ENCODE data around the gene C3.
"Not testable (repeated sequence)": the region's sequence is repeated elsewhere in the genome, so short reads cannot be mapped to it uniquely, and the experiment has no call there.

The C3 gene

DNA sequence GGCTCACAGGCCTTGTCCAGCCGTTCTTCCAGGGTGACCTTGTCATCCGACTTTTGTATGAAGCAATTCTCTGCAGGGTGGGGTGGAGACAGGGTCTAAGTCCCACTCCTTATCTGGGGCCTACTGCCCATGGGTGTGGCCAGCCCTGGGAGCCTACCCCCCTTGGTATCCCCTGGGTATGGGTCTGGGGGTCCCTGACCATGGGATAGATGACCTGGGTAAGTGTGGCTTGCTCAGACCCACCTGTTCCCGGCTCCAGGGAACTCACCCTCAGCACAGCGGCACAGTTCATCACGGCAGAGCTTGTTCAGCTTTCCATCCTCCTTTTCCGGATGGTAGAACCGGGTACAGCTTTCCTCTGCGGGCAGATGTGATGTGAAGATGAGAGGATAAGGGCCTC lies 41.3 kb downstream of the C3 start:
- WGBS, 2 experiments = 89 to 91% methylated on average over 8 of the region's 8 CpGs
- Histone ChIP-seq H3K27me3 (ENCODE audit: control insufficient read depth, insufficient read depth, low read length, poor library complexity, severe bottlenecking) (no peaks in the 10 kb centered on the region), H3K9me3 (ENCODE audit: control insufficient read depth, low read length) (no peaks in the 10 kb centered on the region), H3K4me3 (ENCODE audit: insufficient read depth, low read depth, low read length) (no peak overlapping the region), H3K4me1 (ENCODE audit: control insufficient read depth, insufficient read depth, low read length) (no peaks in the 10 kb centered on the region), H3K36me3 (ENCODE audit: control insufficient read depth, insufficient read depth, low read length) (no peaks in the 10 kb centered on the region), H3K27ac (ENCODE audit: insufficient read depth, low read depth, low read length, poor library complexity, severe bottlenecking) (no peak overlapping the region)

DNA sequence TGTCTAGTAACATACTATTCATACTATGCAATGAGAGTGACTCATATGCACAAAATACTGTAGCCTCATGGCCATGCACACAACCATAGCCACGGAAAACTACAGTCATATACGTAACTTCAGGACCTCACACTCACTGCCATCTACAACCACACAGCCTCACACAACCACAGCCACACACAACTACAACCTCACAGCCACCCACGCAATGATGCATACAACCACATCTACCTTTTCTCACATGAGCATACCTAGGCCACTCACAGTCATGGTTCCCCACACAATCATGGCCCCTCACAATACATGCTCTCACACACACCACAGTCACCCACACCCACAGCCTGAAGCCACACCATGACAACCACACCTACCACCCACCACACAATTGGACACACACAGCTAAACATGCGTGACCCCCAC lies 41.8 kb downstream of the C3 start:
- Histone ChIP-seq H3K27ac (ENCODE audit: insufficient read depth, low read depth, low read length, poor library complexity, severe bottlenecking) (no peak overlapping the region), H3K9me3 (ENCODE audit: control insufficient read depth, low read length) (no peaks in the 10 kb centered on the region), H3K36me3 (ENCODE audit: control insufficient read depth, insufficient read depth, low read length) (no peaks in the 10 kb centered on the region), H3K27me3 (ENCODE audit: control insufficient read depth, insufficient read depth, low read length, poor library complexity, severe bottlenecking) (no peaks in the 10 kb centered on the region), H3K4me1 (ENCODE audit: control insufficient read depth, insufficient read depth, low read length) (no peaks in the 10 kb centered on the region), H3K4me3 (ENCODE audit: insufficient read depth, low read depth, low read length) (no peak overlapping the region)
- WGBS, 2 experiments = 81 to 86% methylated on average over 4 of the region's 4 CpGs

DNA sequence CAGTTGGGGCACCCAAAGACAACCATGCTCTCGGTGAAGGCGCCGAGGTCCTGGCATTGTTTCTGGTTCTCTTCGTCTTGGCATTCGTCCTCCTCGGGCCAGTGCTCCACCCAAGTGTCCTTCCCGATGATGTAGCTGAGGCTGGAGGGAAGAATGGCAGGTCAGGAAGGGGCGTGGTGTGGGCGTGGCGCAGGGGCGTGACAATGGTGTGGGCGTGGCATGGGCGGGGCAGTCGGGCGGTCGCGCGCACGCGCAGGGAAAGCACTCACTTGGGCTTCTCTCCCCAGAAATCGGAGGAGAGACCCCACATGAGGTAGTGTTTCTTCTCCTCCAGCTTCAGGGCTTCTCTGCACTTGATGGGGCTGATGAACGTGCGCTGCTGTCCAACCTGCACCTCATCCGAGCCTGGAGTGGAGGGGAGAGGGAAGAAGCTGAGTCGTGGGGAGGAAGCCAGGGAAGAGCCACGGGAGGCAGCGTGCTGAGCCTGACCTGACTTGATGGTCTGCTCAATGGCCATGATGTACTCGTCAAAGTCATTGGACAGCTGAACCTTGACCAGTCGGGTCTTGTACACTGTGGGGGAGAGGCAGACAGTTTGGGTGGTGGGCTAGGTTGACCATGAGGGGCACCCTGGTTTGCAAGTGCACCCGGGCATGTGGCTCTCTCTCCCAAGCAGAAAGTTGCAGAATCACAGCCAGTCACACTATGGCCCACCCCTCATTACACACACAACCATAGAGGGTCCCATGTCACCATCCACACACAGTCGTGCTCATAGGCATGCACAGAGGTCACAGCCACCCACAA lies 42.4 kb downstream of the C3 start:
- no peaks in the 10 kb centered on the region for H3K9me3 ChIP-seq (ENCODE audit: control insufficient read depth, low read length)
- H3K36me3 ChIP-seq (ENCODE audit: control insufficient read depth, insufficient read depth, low read length) = no peaks in the 10 kb centered on the region
- H3K4me3 ChIP-seq (ENCODE audit: insufficient read depth, low read depth, low read length) = no peak overlapping the region
- no peak overlapping the region for H3K27ac ChIP-seq (ENCODE audit: insufficient read depth, low read depth, low read length, poor library complexity, severe bottlenecking)
- H3K4me1 ChIP-seq (ENCODE audit: control insufficient read depth, insufficient read depth, low read length) = no peaks in the 10 kb centered on the region
- 66 to 73% methylated on average over 31 of the region's 31 CpGs for WGBS, 2 experiments
- H3K27me3 ChIP-seq (ENCODE audit: control insufficient read depth, insufficient read depth, low read length, poor library complexity, severe bottlenecking) = no peaks in the 10 kb centered on the region

DNA sequence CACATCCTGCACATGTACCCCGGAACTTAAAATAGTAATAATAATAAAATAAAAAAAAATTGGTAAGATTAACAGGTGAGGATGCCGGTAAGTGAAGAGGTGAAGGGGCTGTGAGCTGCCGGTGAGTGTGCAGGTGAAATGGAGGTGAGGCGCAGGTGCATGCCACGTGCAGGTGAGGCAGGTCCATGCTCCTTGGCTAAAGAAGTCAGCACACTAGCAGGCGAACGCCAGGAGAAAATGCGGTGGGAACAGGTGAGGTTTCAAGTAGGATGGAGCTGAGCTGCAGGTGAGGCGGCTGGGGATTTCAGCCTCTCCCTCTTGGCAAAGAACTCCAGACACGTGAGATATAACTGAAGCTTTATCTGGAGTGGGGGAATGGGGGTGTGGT lies 43.0 kb downstream of the C3 start:
- no peaks in the 10 kb centered on the region for H3K9me3 ChIP-seq (ENCODE audit: control insufficient read depth, low read length)
- 79 to 83% methylated on average over 9 of the region's 10 CpGs for WGBS, 2 experiments
- H3K27ac ChIP-seq (ENCODE audit: insufficient read depth, low read depth, low read length, poor library complexity, severe bottlenecking) = no peak overlapping the region
- no peaks in the 10 kb centered on the region for H3K36me3 ChIP-seq (ENCODE audit: control insufficient read depth, insufficient read depth, low read length)
- no peaks in the 10 kb centered on the region for H3K27me3 ChIP-seq (ENCODE audit: control insufficient read depth, insufficient read depth, low read length, poor library complexity, severe bottlenecking)
- no peak overlapping the region for H3K4me3 ChIP-seq (ENCODE audit: insufficient read depth, low read depth, low read length)
- no peaks in the 10 kb centered on the region for H3K4me1 ChIP-seq (ENCODE audit: control insufficient read depth, insufficient read depth, low read length)

DNA sequence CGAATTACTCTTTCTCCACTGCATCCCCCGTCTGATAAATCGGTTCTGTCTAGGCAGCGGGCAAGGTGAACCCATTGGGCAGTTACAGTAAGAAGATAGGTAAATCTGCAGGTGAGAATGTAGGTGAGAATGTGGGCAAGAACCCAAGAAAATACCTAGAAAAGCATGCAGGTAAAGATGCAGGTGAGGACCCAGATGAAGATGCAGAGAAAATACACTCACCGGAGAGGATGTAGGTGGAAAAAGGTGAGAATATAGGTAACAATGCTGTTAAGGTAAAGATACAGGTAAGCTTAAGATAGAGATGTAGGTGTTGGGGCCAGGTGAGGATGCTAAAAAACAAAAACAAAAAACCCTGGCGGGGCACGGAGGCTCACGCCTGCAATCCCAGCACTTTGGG lies 44.2 kb downstream of the C3 start:
- Histone ChIP-seq H3K27me3 (ENCODE audit: control insufficient read depth, insufficient read depth, low read length, poor library complexity, severe bottlenecking) (no peaks in the 10 kb centered on the region), H3K36me3 (ENCODE audit: control insufficient read depth, insufficient read depth, low read length) (no peaks in the 10 kb centered on the region), H3K4me1 (ENCODE audit: control insufficient read depth, insufficient read depth, low read length) (no peaks in the 10 kb centered on the region), H3K27ac (ENCODE audit: insufficient read depth, low read depth, low read length, poor library complexity, severe bottlenecking) (no peak overlapping the region), H3K4me3 (ENCODE audit: insufficient read depth, low read depth, low read length) (no peak overlapping the region), H3K9me3 (ENCODE audit: control insufficient read depth, low read length) (no peaks in the 10 kb centered on the region)
- WGBS, 2 experiments = 86 to 87% methylated on average over 8 of the region's 8 CpGs

DNA sequence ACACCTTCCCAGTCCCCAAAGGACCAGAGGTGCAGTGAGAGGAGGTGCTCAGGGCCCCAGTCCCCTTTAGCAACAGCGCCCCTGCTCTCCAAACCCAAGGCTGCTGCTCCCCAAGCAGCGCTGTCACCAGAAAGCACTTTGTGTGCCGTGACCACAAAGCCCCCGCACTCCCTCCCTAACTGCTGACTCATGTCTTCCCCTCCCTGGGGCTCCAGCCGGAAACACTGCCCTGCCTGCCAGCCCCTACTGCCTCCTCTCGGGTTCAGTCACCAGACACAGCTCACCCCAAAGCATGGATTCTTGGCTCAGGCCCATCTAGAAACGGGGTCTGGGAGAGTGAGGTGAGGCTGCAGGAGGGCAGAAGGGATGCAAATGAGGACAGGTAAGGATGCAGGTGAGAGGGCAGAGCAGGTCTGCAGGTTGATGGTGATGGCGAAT lies 45.6 kb downstream of the C3 start:
- H3K4me3 ChIP-seq (ENCODE audit: insufficient read depth, low read depth, low read length) = no peak overlapping the region

DNA sequence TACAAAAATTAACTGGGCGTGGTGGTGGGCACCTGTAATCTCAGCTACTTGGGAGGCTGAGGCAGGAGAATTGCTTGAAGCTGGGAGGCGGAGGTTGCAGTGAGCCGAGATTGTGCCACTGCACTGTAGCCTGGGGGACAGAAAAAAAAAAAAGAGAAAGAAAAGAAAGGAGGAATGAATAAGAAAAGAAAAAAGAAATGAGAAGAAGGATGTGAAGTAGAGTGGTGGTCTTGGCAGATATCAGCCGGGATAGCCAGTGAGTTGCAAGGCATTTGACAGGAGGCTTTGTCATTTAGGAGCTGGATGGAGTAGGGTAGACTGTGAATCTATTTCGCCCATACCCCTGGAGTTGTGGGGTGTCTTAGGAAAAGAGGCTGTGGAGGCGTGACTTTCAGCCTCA lies 46.0 kb downstream of the C3 start:
- WGBS, 2 experiments = 88 to 89% methylated on average over 5 to 6 of the region's 6 CpGs
- H3K4me3 ChIP-seq (ENCODE audit: insufficient read depth, low read depth, low read length); H3K27me3 ChIP-seq (ENCODE audit: control insufficient read depth, insufficient read depth, low read length, poor library complexity, severe bottlenecking); H3K36me3 ChIP-seq (ENCODE audit: control insufficient read depth, insufficient read depth, low read length); H3K27ac ChIP-seq (ENCODE audit: insufficient read depth, low read depth, low read length, poor library complexity, severe bottlenecking); H3K9me3 ChIP-seq (ENCODE audit: control insufficient read depth, low read length); H3K4me1 ChIP-seq (ENCODE audit: control insufficient read depth, insufficient read depth, low read length): not testable (repeated sequence)

More for the DNA sequence above, 45.6 kb downstream of the C3 start:
- WGBS, 2 experiments = 50% methylated on average over 8 of the region's 8 CpGs
- H3K27ac ChIP-seq (ENCODE audit: insufficient read depth, low read depth, low read length, poor library complexity, severe bottlenecking) = no peak overlapping the region
- H3K36me3 ChIP-seq (ENCODE audit: control insufficient read depth, insufficient read depth, low read length) = no peaks in the 10 kb centered on the region
- H3K9me3 ChIP-seq (ENCODE audit: control insufficient read depth, low read length) = no peaks in the 10 kb centered on the region
- no peaks in the 10 kb centered on the region for H3K27me3 ChIP-seq (ENCODE audit: control insufficient read depth, insufficient read depth, low read length, poor library complexity, severe bottlenecking)
- no peaks in the 10 kb centered on the region for H3K4me1 ChIP-seq (ENCODE audit: control insufficient read depth, insufficient read depth, low read length)

DNA sequence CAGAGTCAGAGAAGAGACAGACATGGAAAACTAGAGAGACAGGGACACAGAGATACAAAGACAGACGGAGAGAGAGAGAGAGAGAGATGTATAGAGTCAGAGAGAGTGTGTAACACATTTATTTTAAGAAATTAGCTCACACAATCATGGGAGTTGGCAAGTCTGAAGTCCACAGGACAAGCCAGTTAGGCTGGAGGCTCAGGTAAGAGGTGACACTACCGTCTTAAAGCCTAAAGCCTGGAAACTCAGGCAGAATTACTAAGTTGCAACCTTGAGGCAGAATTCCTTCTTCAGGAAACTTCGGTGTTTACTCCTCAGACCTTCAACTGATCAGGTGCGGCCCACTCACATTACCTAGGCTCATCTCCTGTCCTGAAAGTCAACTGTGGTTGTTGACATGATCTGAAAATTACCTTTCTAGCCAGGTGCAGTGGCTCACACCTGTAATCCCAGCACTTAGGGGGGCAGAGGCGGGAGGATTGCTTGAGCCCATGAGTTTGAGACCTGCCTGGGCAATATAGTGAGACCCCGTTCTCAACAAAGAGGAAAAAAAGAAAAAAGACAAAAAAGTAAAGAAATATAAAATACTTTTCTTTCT lies 47.7 kb downstream of the C3 start:
- WGBS, 2 experiments = 72 to 81% methylated on average over 6 of the region's 6 CpGs
- H3K27ac ChIP-seq (ENCODE audit: insufficient read depth, low read depth, low read length, poor library complexity, severe bottlenecking) = no peak overlapping the region
- no peaks in the 10 kb centered on the region for H3K4me1 ChIP-seq (ENCODE audit: control insufficient read depth, insufficient read depth, low read length)
- H3K9me3 ChIP-seq (ENCODE audit: control insufficient read depth, low read length) = no peaks in the 10 kb centered on the region
- H3K4me3 ChIP-seq (ENCODE audit: insufficient read depth, low read depth, low read length) = no peak overlapping the region
- H3K27me3 ChIP-seq (ENCODE audit: control insufficient read depth, insufficient read depth, low read length, poor library complexity, severe bottlenecking) = no peaks in the 10 kb centered on the region
- no peaks in the 10 kb centered on the region for H3K36me3 ChIP-seq (ENCODE audit: control insufficient read depth, insufficient read depth, low read length)

DNA sequence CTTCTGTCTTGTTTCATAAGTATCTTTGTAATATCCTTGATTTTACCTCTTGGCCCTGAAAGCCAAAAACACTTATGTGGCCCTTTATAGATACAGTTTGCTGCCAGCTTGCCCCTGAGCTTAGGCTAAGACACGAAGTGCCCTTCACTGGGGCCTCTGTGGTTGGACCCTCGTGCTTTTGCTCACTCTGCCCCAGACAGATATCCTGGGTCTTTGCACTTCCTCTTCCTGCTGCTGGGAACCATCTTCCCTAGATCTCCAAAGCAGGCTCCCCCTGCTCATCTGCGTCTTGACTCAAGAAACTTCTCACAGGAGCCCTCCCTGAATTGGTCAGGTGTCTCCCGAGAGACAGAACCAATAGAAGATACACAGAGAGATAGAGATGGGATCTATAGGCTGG lies 48.5 kb downstream of the C3 start:
- Histone ChIP-seq H3K27me3 (ENCODE audit: control insufficient read depth, insufficient read depth, low read length, poor library complexity, severe bottlenecking) (no peaks in the 10 kb centered on the region), H3K9me3 (ENCODE audit: control insufficient read depth, low read length) (no peaks in the 10 kb centered on the region), H3K36me3 (ENCODE audit: control insufficient read depth, insufficient read depth, low read length) (no peaks in the 10 kb centered on the region), H3K27ac (ENCODE audit: insufficient read depth, low read depth, low read length, poor library complexity, severe bottlenecking) (no peak overlapping the region), H3K4me3 (ENCODE audit: insufficient read depth, low read depth, low read length) (no peak overlapping the region), H3K4me1 (ENCODE audit: control insufficient read depth, insufficient read depth, low read length) (no peaks in the 10 kb centered on the region)
- WGBS, 2 experiments = 76 to 78% methylated on average over 4 of the region's 4 CpGs

DNA sequence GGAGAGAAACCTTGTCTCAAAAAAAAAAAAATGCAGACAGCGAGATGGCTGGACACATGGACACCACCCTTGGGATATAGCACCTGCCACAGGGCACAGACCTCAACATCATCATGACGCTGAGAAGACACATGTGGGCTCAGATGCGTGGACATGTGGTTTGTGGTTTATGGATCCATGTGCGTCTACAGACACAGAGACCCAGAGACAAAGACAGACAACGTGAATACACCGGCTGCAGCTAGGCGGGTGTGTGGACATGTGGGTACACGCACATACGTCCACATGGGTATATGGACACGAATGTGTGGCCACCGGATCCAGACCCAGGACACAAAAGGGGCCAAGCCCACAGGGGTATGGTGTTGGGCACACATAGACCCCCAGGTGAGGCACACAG lies 51.8 kb downstream of the C3 start:
- Histone ChIP-seq H3K9me3 (ENCODE audit: control insufficient read depth, low read length) (no peaks in the 10 kb centered on the region), H3K36me3 (ENCODE audit: control insufficient read depth, insufficient read depth, low read length) (no peaks in the 10 kb centered on the region), H3K4me1 (ENCODE audit: control insufficient read depth, insufficient read depth, low read length) (no peaks in the 10 kb centered on the region), H3K27ac (ENCODE audit: insufficient read depth, low read depth, low read length, poor library complexity, severe bottlenecking) (no peak overlapping the region), H3K4me3 (ENCODE audit: insufficient read depth, low read depth, low read length) (no peak overlapping the region), H3K27me3 (ENCODE audit: control insufficient read depth, insufficient read depth, low read length, poor library complexity, severe bottlenecking) (no peaks in the 10 kb centered on the region)
- 83 to 84% methylated on average over 11 of the region's 11 CpGs for WGBS, 2 experiments

All from ectodermal cell (in vitro differentiated cells).